Mononuclear cell (primary cell): ENCODE results near the gene MZT2A. TPM values are rescaled to one million over a fixed set of nuclear protein-coding genes. Genes with fewer than 3 reads are reported as not detected.
"Not testable (repeated sequence)": the region's sequence is repeated elsewhere in the genome, so short reads cannot be mapped to it uniquely, and the experiment has no call there.

Experiments
- H3K27me3 ChIP-seq: 2 replicates; pipeline ENCODE4 v1.6.0; 2011; ENCODE audit warnings: low read length, control low read depth; ENCODE audit not compliant: insufficient read depth
- H3K4me1 ChIP-seq: 2 replicates; pipeline ENCODE4 v1.5.1; 2011; ENCODE audit warnings: mild to moderate bottlenecking, low read length, control low read depth; ENCODE audit not compliant: insufficient read depth
- H3K4me3 ChIP-seq: 2 replicates; pipeline ENCODE4 v1.5.1; 2011; ENCODE audit warnings: mild to moderate bottlenecking, low read length, moderate library complexity
- H3K9me3 ChIP-seq: 2 replicates; pipeline ENCODE4 v1.5.1; 2011; ENCODE audit warnings: low read depth, mild to moderate bottlenecking, control low read depth, low read length
- total RNA-seq: library from RNA; depleted of rRNA; stranded (reverse); fragments of >200 nt; gene quantifications from one replicate; pipeline ENCODE4 v1.2.3, GENCODE V29; 2012

Gene MZT2A, protein sequence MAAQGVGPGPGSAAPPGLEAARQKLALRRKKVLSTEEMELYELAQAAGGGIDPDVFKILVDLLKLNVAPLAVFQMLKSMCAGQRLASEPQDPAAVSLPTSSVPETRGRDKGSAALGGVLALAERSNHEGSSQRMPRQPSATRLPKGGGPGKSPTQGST
- total RNA-seq: 59.3 TPM

DNA sequence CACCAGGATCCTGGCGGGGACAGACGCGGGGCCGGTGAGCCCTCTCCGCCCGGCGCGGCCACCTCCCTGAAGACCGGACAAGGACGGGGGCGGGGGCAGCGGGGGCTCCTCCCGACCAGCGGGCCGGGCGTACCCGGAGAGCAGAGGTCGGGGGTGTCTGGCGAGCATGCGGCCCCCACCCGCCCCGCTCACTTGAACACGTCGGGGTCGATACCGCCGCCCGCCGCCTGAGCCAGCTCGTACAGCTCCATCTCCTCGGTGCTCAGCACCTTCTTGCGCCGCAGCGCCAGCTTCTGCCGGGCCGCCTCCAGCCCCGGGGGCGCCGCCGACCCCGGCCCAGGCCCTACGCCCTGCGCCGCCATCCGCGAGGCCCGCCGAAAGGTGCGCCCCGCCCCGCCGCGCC, at the start of gene MZT2A:
TSS of gene MZT2A (minus strand) at position 383 of the 403 bp plus-strand sequence. CDS start at position 362, 21 bp downstream.
- H3K27me3 ChIP-seq, H3K9me3 ChIP-seq: not testable (repeated sequence)
- H3K4me1 ChIP-seq: peaks cover 29% of the 10 kb centered on the region
- H3K4me3 ChIP-seq: peak within 1 kb of the TSS; percentile 88

DNA sequence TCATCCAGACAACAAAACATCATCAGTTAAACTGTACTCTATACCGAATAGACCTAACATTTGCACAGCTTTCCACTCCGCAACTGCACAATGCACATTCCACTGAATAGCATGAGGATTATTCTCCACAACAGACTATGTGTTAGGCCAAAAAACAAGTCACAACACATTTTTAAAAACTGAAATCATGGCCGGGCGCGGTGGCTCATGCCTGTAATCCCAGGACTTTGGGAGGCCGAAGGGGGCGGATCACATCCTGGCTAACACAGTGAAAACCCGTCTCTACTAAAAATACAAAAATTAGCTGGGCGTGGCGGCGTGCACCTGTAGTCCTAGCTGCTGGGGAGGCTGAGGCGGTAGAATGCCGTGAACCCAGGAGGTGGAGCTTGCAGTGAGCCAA, 46.7 kb upstream of the MZT2A start:
- H3K9me3 ChIP-seq, H3K4me3 ChIP-seq, H3K27me3 ChIP-seq, H3K4me1 ChIP-seq: not testable (repeated sequence)

DNA sequence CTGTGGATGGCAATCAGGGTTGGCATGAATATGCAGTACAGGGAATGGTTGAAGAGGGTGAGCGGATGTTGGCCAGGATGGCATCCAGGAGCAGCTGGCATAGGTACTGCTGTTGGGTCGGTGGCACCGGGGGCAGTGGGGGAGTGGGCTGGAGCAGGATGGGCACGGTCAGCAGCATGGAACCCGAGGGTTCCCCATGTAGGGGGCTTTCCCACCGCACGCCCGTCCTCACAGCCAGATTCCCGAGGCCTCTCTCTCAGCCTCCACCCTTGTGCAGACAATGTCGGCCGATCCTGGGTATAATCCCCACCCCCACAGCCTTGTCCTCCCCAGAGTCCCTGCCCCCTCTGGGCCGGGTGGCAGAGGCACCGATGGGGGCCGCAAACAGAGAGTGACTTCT, 44.6 kb upstream of the MZT2A start:
- not testable (repeated sequence) for H3K27me3 ChIP-seq, H3K4me1 ChIP-seq, H3K4me3 ChIP-seq, H3K9me3 ChIP-seq

GRCh38 chr2:131535951-131536826, 44.0 kb upstream of the MZT2A start:
- H3K4me1 ChIP-seq, H3K4me3 ChIP-seq, H3K27me3 ChIP-seq, H3K9me3 ChIP-seq: not testable (repeated sequence)

- H3K4me3 ChIP-seq: no peak overlapping the region
- no peaks in the 10 kb centered on the region for H3K4me1 ChIP-seq
- no peaks in the 10 kb centered on the region for H3K9me3 ChIP-seq
- H3K27me3 ChIP-seq: no peaks in the 10 kb centered on the region
These were observed 43.3 kb upstream of the MZT2A start for GRCh38 chr2:131535526-131535925.

GRCh38 chr2:131534965-131535364, 42.8 kb upstream of the MZT2A start:
- H3K9me3 ChIP-seq, H3K4me3 ChIP-seq, H3K4me1 ChIP-seq, H3K27me3 ChIP-seq: not testable (repeated sequence)

DNA sequence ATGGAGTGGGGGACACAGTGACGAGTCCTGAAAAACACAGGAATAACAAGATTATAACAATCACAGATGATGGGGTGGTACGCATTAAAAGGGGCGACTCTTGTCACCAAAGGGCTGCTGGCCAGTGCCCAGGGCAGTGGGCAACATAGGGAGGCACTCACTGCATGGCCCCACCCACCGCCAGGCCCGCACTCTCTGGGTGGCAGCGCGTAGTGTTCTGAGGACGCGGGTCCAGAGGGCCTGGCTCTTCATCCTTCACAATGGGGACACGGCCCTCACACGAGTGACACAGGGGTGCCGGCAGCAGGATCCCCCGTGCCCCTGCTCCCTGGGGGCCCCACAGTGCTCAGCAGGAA, 42.1 kb upstream of the MZT2A start:
- not testable (repeated sequence) for H3K4me1 ChIP-seq, H3K27me3 ChIP-seq, H3K9me3 ChIP-seq, H3K4me3 ChIP-seq

DNA sequence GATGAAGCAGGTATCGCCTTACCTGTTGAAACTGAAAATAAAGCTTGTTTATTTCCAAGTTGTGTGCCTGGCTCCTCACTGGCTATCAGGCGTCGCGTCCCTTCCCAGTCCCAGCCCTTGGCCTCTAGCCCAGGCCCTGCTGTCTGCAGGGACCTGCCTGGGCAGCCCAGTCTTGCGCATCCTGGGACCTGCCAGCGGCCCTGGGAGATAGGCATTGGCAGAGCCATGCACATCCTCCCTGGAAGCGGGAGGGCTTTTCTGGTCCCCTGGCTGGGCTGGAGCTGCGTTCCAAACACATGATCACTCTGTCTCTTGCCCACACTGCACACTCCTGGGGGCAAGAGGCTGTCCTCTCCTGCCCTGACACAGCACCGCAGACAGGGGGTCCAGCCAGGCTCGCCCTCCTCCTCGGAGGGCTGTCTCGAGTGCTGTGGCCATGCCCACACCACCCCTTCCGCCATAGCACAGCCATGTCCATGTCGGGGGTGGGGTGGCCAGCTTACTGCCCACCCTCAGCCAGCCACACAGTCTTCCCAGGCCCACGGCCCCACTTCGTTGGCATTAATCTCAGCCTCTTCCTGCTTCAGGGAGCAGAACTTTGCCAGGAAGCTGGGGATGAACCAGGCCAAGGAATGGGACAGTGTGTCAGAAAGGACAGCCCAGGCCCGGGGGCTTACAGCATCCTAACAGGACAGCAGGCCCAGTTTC, 41.6 kb upstream of the MZT2A start:
- H3K4me1 ChIP-seq, H3K4me3 ChIP-seq: not testable (repeated sequence)

GRCh38 chr2:131532723-131533608, 40.8 kb upstream of the MZT2A start:
- not testable (repeated sequence) for H3K4me3 ChIP-seq, H3K9me3 ChIP-seq, H3K4me1 ChIP-seq, H3K27me3 ChIP-seq

More for the DNA sequence above, 41.6 kb upstream of the MZT2A start:
- not testable (repeated sequence) for H3K9me3 ChIP-seq, H3K27me3 ChIP-seq

DNA sequence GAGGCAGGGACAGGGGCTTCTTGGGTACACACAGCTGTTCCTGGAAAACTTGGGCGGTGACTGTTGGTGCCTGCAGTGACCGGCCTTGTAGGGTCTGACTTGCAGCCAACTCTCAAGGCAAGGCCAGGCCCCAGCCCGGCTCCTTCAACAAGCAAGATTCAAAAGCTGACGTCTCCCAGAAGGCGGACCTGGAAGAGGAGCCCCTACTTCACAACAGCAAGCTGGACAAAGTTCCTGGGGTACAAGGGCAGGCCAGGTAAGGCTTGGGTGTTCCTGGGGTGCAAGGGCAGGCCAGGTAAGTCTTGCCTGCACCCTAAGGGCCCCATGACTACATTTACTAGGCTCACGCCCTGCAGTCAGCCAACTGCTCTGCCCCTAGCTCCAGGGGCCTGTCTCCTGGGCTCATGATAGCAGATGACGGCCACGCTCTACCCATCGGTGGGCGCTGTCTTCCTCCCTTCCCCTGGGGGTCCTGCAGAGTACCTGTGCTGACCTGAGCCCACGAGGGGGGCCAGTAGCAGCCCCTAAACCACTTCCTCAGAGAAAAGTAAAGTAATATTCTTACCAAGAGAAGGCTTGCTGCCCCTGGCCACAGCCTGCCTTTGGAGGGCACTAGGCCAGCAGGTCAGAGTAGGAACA, 39.5 kb upstream of the MZT2A start:
- H3K4me1 ChIP-seq: peaks cover 10% of the 10 kb centered on the region
- not testable (repeated sequence) for H3K27me3 ChIP-seq

DNA sequence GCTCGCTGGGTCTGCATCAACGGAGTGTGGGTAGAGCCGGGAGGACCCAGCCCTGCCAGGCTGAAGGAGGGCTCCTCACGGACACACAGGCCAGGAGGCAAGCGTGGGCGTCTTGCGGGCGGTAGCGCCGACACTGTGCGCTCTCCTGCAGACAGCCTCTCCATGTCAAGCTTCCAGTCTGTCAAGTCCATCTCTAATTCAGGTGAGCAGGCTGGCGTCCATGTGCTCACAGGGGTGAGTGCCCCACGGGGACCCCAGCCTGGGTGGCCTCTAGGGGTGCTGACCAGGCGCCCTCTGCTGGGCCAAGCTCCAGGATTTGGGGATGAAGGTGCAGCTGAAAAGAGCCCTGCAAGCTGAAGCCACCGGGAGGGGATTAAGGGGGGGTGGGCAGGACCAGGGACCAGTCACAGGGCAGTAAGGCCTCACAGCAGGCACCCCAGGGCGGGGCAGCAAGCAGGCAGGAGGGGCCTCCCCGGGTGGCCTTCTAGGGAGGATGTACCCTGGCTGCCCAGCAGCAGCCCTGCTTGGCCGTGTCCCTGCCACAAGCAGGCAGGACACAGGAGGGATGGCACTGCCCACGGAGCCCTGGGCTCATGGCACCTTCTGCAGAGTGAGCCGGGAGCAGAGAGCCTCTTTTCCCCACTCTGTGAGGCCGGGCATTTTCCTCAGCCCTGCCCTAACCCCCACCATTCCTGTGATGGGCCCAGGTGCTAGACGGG, 38.6 kb upstream of the MZT2A start:
- not testable (repeated sequence) for H3K9me3 ChIP-seq, H3K4me3 ChIP-seq, H3K27me3 ChIP-seq
- peaks cover 10% of the 10 kb centered on the region for H3K4me1 ChIP-seq

More for the DNA sequence above, 39.5 kb upstream of the MZT2A start:
- not testable (repeated sequence) for H3K4me3 ChIP-seq, H3K9me3 ChIP-seq

DNA sequence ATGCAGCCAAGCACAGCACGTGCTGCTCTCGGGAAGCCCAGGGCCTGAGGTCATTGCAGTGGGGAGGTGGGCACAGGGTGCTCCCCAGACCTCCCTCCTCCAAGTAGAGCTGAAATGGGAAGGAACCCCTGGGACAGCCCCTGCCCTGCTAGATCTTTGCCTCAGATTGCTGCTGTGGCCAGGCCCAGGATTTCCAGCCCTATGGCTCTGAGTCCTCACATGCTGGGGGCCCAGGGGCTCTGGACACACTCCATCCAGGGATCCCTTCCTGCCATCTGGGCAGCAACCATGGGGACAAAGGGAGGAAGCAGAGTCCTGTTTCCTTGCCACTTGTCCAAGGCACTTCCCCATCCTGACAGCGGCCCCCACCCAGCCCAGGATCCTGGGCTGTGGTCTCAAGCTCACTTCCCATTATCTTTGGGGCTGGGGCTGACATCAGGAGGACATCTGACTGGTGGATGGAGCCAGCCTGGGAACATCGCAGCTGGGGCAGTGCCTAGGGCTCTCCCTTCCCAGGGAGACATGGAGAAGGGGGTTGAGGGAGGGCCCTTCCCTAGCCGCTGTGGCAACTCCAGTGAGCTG, 37.8 kb upstream of the MZT2A start:
- H3K4me1 ChIP-seq: peaks cover 10% of the 10 kb centered on the region
- not testable (repeated sequence) for H3K4me3 ChIP-seq, H3K27me3 ChIP-seq, H3K9me3 ChIP-seq

DNA sequence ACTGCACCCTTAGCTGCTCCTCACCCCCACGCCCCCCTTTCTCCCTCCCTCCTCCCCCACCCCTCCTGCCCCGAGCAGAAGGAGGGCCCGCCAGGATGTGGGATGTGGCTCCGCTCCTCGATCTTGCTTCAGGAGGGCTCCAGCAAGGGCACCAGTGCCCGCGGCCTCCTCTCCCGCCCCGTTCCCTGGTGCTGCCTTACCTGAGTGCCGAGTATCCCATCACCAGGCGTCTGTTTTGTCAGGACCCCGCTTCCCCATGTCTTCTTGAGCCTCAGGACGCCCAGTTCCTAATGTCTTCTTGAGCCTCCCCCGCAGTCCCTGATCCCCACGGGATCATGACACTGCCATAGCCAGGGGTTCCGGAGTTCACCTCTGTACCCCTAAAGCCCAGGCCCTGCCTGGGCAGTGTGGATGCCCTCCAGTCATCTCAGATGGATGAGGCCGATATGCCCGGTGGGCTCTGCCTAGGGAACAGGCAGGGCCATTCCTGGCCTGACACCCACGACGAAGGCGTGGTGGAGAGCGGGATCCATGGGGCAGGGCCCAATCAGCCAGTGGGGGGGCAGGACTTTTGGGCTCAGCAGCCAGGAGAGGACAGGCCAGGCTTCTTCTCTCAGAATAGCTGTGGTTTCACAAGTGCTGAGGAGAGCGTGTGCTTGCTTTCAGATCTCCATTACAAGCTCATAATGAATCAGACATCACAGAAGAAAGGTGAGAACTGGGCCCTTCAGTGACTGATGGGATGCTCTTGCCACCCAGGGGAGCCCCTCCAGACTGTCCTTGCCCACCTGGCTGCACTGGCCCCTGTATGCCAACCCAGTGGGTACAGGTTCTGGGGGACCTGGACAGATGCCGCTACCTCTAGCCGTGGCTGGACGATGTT, 37.0 kb upstream of the MZT2A start:
- not testable (repeated sequence) for H3K27me3 ChIP-seq, H3K4me3 ChIP-seq, H3K9me3 ChIP-seq
- peaks cover 10% of the 10 kb centered on the region for H3K4me1 ChIP-seq
